BLaER1 treated with 17β-estradiol and CSF1 and Interleukin-3, amounts not matched to agents 10 nM and 100 nM (cell line): Measurements from ENCODE around the gene ORM2.

ENCODE experiments used
- H3K27ac ChIP-seq, 11 experiments: shearing (Covaris generic); formaldehyde crosslinking; 2 replicates each; pipeline ENCODE4 v1.8.1; 2022
- H3K27me3 ChIP-seq, 11 experiments: shearing (Covaris generic); formaldehyde crosslinking; 2 replicates each; pipeline ENCODE4 v1.8.1; 2022
- H3K36me3 ChIP-seq, 11 experiments: shearing (Covaris generic); formaldehyde crosslinking; 2 replicates each; pipeline ENCODE4 v1.8.1; 2022
- H3K4me1 ChIP-seq, 10 experiments: shearing (Covaris generic); formaldehyde crosslinking; 2 replicates each; pipeline ENCODE4 v1.8.1; 2022
- H3K4me2 ChIP-seq, 11 experiments: shearing (Covaris generic); formaldehyde crosslinking; 2 replicates each; pipeline ENCODE4 v1.8.1; 2022
- H3K4me3 ChIP-seq, 10 experiments: shearing (Covaris generic); formaldehyde crosslinking; 2 replicates each; pipeline ENCODE4 v1.8.1; 2022
- H3K9ac ChIP-seq, 11 experiments: shearing (Covaris generic); formaldehyde crosslinking; 2 replicates each; pipeline ENCODE4 v1.8.1; 2022
- H3K9me3 ChIP-seq, 11 experiments: shearing (Covaris generic); formaldehyde crosslinking; replicated peaks in 1 of 11; 2 replicates each; pipeline ENCODE4 v1.8.1; 2022
- H4K20me1 ChIP-seq, 11 experiments: shearing (Covaris generic); formaldehyde crosslinking; 2 replicates each; pipeline ENCODE4 v1.8.1; 2022
- Cebpa-rat ChIP-seq, 11 experiments: shearing (Covaris generic); IDR thresholded peaks; 2 replicates each; pipeline ENCODE4 v1.8.1; 2022

Gene ORM2

GRCh38 chr9:114307899-114308267 is 21.8 kb upstream of the ORM2 start:
- Histone ChIP-seq H4K20me1 (peaks cover 0 to 6% (median 0%) of the 10 kb centered on the region in 11 experiments; a peak in 3 of 22 replicates), H3K9ac (no peak overlapping the region), H3K27me3 (no peaks in the 10 kb centered on the region), H3K4me1 (peaks cover 0 to 14% (median 6%) of the 10 kb centered on the region in 10 experiments; a peak in 8 of 20 replicates), H3K9me3 (no peaks in the 10 kb centered on the region), H3K27ac (0 out of 22 replicates have a peak overlapping the region, but pooled peaks of 1 of the 11 experiments have one; percentile 13), H3K4me2 (no peak overlapping the region), H3K4me3 (no peak overlapping the region), H3K36me3 (peaks cover 15 to 98% (median 77%) of the 10 kb centered on the region in 11 experiments; a peak in 21 of 22 replicates)
- no peak for TF ChIP-seq Cebpa-rat (IDR thresholded peaks at IDR 0.05)

GRCh38 chr9:114308361-114308950 is 21.2 kb upstream of the ORM2 start:
- Histone ChIP-seq H3K27ac (0 out of 22 replicates have a peak overlapping the region, but pooled peaks of 1 of the 11 experiments have one; percentile 13), H3K9ac (0 out of 22 replicates have a peak overlapping the region, but pooled peaks of 1 of the 11 experiments have one; percentile 6), H3K36me3 (peaks cover 14 to 92% (median 75%) of the 10 kb centered on the region in 11 experiments; a peak in 21 of 22 replicates)

GRCh38 chr9:114309096-114309495 is 20.6 kb upstream of the ORM2 start:
- no peak for TF ChIP-seq Cebpa-rat (IDR thresholded peaks at IDR 0.05)
- H3K4me3 ChIP-seq, result no peak overlapping the region
- H3K4me2 ChIP-seq, result no peak overlapping the region
- peaks cover 14 to 86% (median 68%) of the 10 kb centered on the region in 11 experiments; a peak in 21 of 22 replicates for H3K36me3 ChIP-seq
- no peaks in the 10 kb centered on the region for H3K9me3 ChIP-seq
- no peak overlapping the region for H3K27ac ChIP-seq
- peaks cover 0 to 9% (median 6%) of the 10 kb centered on the region in 10 experiments; a peak in 8 of 20 replicates for H3K4me1 ChIP-seq
- no peaks in the 10 kb centered on the region for H3K27me3 ChIP-seq
- H3K9ac ChIP-seq, result 0 out of 22 replicates have a peak overlapping the region, but pooled peaks of 1 of the 11 experiments have one; percentile 6
- H4K20me1 ChIP-seq, result peaks cover 0 to 6% (median 0%) of the 10 kb centered on the region in 11 experiments; a peak in 3 of 22 replicates

More at GRCh38 chr9:114308361-114308950, 21.2 kb upstream of the ORM2 start:
- Histone ChIP-seq H3K4me3 (no peak overlapping the region), H4K20me1 (peaks cover 0 to 6% (median 0%) of the 10 kb centered on the region in 11 experiments; a peak in 3 of 22 replicates), H3K4me2 (no peak overlapping the region), H3K9me3 (no peaks in the 10 kb centered on the region), H3K4me1 (peaks cover 0 to 14% (median 6%) of the 10 kb centered on the region in 10 experiments; a peak in 8 of 20 replicates), H3K27me3 (no peaks in the 10 kb centered on the region)
- TF ChIP-seq Cebpa-rat (IDR thresholded peaks at IDR 0.05), result no peak

GRCh38 chr9:114310471-114311450 is 18.9 kb upstream of the ORM2 start:
- Histone ChIP-seq H3K9ac (no peak overlapping the region), H3K4me3 (no peak overlapping the region), H3K4me1 (peaks cover 0 to 9% (median 3%) of the 10 kb centered on the region in 10 experiments; a peak in 8 of 20 replicates), H3K9me3 (peaks cover 0 to 7% (median 0%) of the 10 kb centered on the region in 11 experiments; a peak in 1 of 22 replicates), H3K4me2 (no peak overlapping the region), H4K20me1 (no peaks in the 10 kb centered on the region; a peak in 1 of 22 replicates), H3K27me3 (no peaks in the 10 kb centered on the region), H3K36me3 (peaks cover 14 to 69% (median 54%) of the 10 kb centered on the region in 11 experiments; a peak in 21 of 22 replicates), H3K27ac (no peak overlapping the region)
- no peak for TF ChIP-seq Cebpa-rat (IDR thresholded peaks at IDR 0.05)

- H3K36me3 ChIP-seq, result peaks cover 14 to 59% (median 47%) of the 10 kb centered on the region in 11 experiments; a peak in 21 of 22 replicates
- no peak overlapping the region for H3K4me2 ChIP-seq
- peaks cover 0 to 17% (median 13%) of the 10 kb centered on the region in 10 experiments; a peak in 14 of 20 replicates for H3K4me1 ChIP-seq
- no peak overlapping the region for H3K4me3 ChIP-seq
- H3K9ac ChIP-seq, result peak overlapping the region in 1 of 11 experiments; percentile 9; a peak in 1 of 22 replicates
- peaks cover 0 to 7% (median 0%) of the 10 kb centered on the region in 11 experiments; a peak in 1 of 22 replicates for H3K9me3 ChIP-seq
- H4K20me1 ChIP-seq, result no peaks in the 10 kb centered on the region; a peak in 1 of 22 replicates
- H3K27me3 ChIP-seq, result no peaks in the 10 kb centered on the region
- no peak for TF ChIP-seq Cebpa-rat (IDR thresholded peaks at IDR 0.05)
- H3K27ac ChIP-seq, result 0 out of 22 replicates have a peak overlapping the region, but pooled peaks of 1 of the 11 experiments have one; percentile 23
Observed at GRCh38 chr9:114311571-114312512, 17.8 kb upstream of the ORM2 start.

- H3K27ac ChIP-seq, result 0 out of 22 replicates have a peak overlapping the region, but pooled peaks of 1 of the 11 experiments have one; percentile 23
- no peak overlapping the region for H3K4me2 ChIP-seq
Observed at GRCh38 chr9:114312513-114312875, 17.2 kb upstream of the ORM2 start.

GRCh38 chr9:114313186-114313585 is 16.5 kb upstream of the ORM2 start:
- H4K20me1 ChIP-seq, result no peaks in the 10 kb centered on the region; a peak in 1 of 22 replicates
- no peak for TF ChIP-seq Cebpa-rat (IDR thresholded peaks at IDR 0.05)
- no peak overlapping the region for H3K4me2 ChIP-seq

More at GRCh38 chr9:114312513-114312875, 17.2 kb upstream of the ORM2 start:
- Histone ChIP-seq H3K4me1 (peaks cover under 1 to 20% (median 18%) of the 10 kb centered on the region in 10 experiments; a peak in 19 of 20 replicates), H3K9ac (peak overlapping the region in 1 of 11 experiments; percentile 9; a peak in 1 of 22 replicates), H3K4me3 (no peak overlapping the region), H3K9me3 (peaks cover 0 to 7% (median 0%) of the 10 kb centered on the region in 11 experiments; a peak in 1 of 22 replicates), H3K36me3 (peaks cover 14 to 53% (median 41%) of the 10 kb centered on the region in 11 experiments; a peak in 21 of 22 replicates), H3K27me3 (no peaks in the 10 kb centered on the region), H4K20me1 (no peaks in the 10 kb centered on the region; a peak in 1 of 22 replicates)
- no peak for TF ChIP-seq Cebpa-rat (IDR thresholded peaks at IDR 0.05)

More at GRCh38 chr9:114313186-114313585, 16.5 kb upstream of the ORM2 start:
- Histone ChIP-seq H3K27ac (no peak overlapping the region), H3K36me3 (peaks cover 13 to 46% (median 34%) of the 10 kb centered on the region in 11 experiments; a peak in 21 of 22 replicates), H3K9me3 (peaks cover 0 to 7% (median 0%) of the 10 kb centered on the region in 11 experiments; a peak in 1 of 22 replicates), H3K4me1 (peaks cover 7 to 27% (median 25%) of the 10 kb centered on the region in 10 experiments), H3K27me3 (no peaks in the 10 kb centered on the region), H3K4me3 (no peak overlapping the region), H3K9ac (no peak overlapping the region)
